Activated CD4-positive, alpha-beta T cell treated with anti-CD3 and anti-CD28 coated beads, Interleukin-2, amount 10 ng/mL, durations not matched to agents 7 days and 5 days (primary cell): ENCODE results near the gene ZNF443. TPM values are rescaled to one million over a fixed set of nuclear protein-coding genes. Genes with fewer than 3 reads are reported as not detected.
"Not testable (repeated sequence)": the region's sequence is repeated elsewhere in the genome, so short reads cannot be mapped to it uniquely, and the experiment has no call there.

ENCODE experiments used
- CTCF ChIA-PET: fragments of 350-600 bp; sonication (Branson Sonifier 250); formaldehyde crosslinking; loops from one replicate; lab custom pipeline; 2021; ENCODE audit warnings: antibody characterized with exemption; lab: Charles Lee
- POLR2A ChIA-PET: fragments of 350-600 bp; sonication (Branson Sonifier 250); formaldehyde crosslinking; loops from one replicate; lab custom pipeline; 2021; ENCODE audit warnings: antibody characterized with exemption; lab: Charles Lee
- DNase-seq: peaks from one replicate; pipeline ENCODE4 v3.0.0-alpha.2; 2020
- H3K27ac Mint-ChIP-seq: one replicate; pipeline ENCODE4 v1.8.0; 2021; ENCODE audit warnings: mild to moderate bottlenecking, moderate library complexity, mixed read lengths
- H3K27me3 Mint-ChIP-seq: one replicate; pipeline ENCODE4 v1.8.0; 2021; ENCODE audit warnings: mixed read lengths
- H3K36me3 Mint-ChIP-seq: one replicate; pipeline ENCODE4 v1.8.0; 2021; ENCODE audit warnings: low read depth, mixed read lengths
- H3K4me1 Mint-ChIP-seq: one replicate; pipeline ENCODE4 v1.8.0; 2021; ENCODE audit warnings: mixed read lengths
- H3K4me3 Mint-ChIP-seq: one replicate; pipeline ENCODE4 v1.8.0; 2021; ENCODE audit warnings: mild to moderate bottlenecking, moderate library complexity, mixed read lengths
- H3K9me3 Mint-ChIP-seq: one replicate; pipeline ENCODE4 v1.8.0; 2021; ENCODE audit warnings: mixed read lengths
- total RNA-seq, 2 experiments: library from RNA; stranded (reverse); gene quantifications; one replicate each; pipeline ENCODE4 v1.2.3, GENCODE V29; 2021

ZNF443 gene
- total RNA-seq, 2 experiments from 2014 or later, result 5.8 to 6.4 TPM

- Mint-ChIP-seq H3K4me3 (peak overlapping the region; percentile 89), H3K9me3 (peaks cover 33% of the 10 kb centered on the region), H3K36me3 (peaks cover 29% of the 10 kb centered on the region), H3K4me1 (peaks cover 13% of the 10 kb centered on the region), H3K27ac (peak overlapping the region; percentile 72)
- H3K27me3 Mint-ChIP-seq, DNase-seq, POLR2A ChIA-PET: not testable (repeated sequence)
- CTCF ChIA-PET, result interaction anchor here (0.7 kb wide), 1 partner anchor 26 kb away, joined by 3 read pairs; no protein-coding TSS in a partner anchor
Measured at GRCh38 chr19:12399901-12400632, 40.8 kb downstream of the ZNF443 start.

GRCh38 chr19:12391148-12391547 is 49.7 kb downstream of the ZNF443 start:
- DNase-seq, CTCF ChIA-PET, H3K27me3 Mint-ChIP-seq, H3K4me1 Mint-ChIP-seq, H3K4me3 Mint-ChIP-seq, POLR2A ChIA-PET, H3K27ac Mint-ChIP-seq: not testable (repeated sequence)
- Mint-ChIP-seq H3K36me3 (peaks cover 73% of the 10 kb centered on the region), H3K9me3 (peaks cover 62% of the 10 kb centered on the region)

GRCh38 chr19:12386365-12386764 is 54.5 kb downstream of the ZNF443 start:
- CTCF ChIA-PET, H3K27ac Mint-ChIP-seq, H3K27me3 Mint-ChIP-seq, H3K4me1 Mint-ChIP-seq, H3K4me3 Mint-ChIP-seq, POLR2A ChIA-PET, DNase-seq: not testable (repeated sequence)
- peaks cover 38% of the 10 kb centered on the region for H3K36me3 Mint-ChIP-seq
- peaks cover 48% of the 10 kb centered on the region for H3K9me3 Mint-ChIP-seq

GRCh38 chr19:12380444-12380737 is 60.4 kb downstream of the ZNF443 start:
- Mint-ChIP-seq H3K36me3 (peaks cover 21% of the 10 kb centered on the region), H3K4me3 (no peak overlapping the region), H3K9me3 (peaks cover 55% of the 10 kb centered on the region), H3K4me1 (no peaks in the 10 kb centered on the region), H3K27ac (no peak overlapping the region), H3K27me3 (no peaks in the 10 kb centered on the region)
- CTCF ChIA-PET, result no interaction called here
- POLR2A ChIA-PET, result no interaction called here
- no peak for DNase-seq

GRCh38 chr19:12379732-12380443 is 60.9 kb downstream of the ZNF443 start:
- peaks cover 54% of the 10 kb centered on the region for H3K9me3 Mint-ChIP-seq
- DNase-seq, result no peak
- H3K27me3 Mint-ChIP-seq, result no peaks in the 10 kb centered on the region
- no peak overlapping the region for H3K4me3 Mint-ChIP-seq
- no peak overlapping the region for H3K27ac Mint-ChIP-seq
- no peaks in the 10 kb centered on the region for H3K4me1 Mint-ChIP-seq
- ChIA-PET CTCF (interaction anchor here (0.6 kb wide), 1 partner anchor 691 kb away, joined by 4 read pairs; no protein-coding TSS in a partner anchor), POLR2A (no interaction called here)
- peaks cover 21% of the 10 kb centered on the region for H3K36me3 Mint-ChIP-seq

Other genes starting within 250 kb of the ZNF443 start
- gene ZNF44, start 146.1 kb downstream of the ZNF443 start, total RNA-seq, result 10 to 100 TPM; 15.5 to 15.7 TPM
- gene ZNF563, start 107.4 kb downstream of the ZNF443 start, total RNA-seq, result 1 to 10 TPM; 3.8 to 3.9 TPM
- 1 to 10 TPM in 1 of 2 experiments, under 1 TPM in 1; 0.50 to 1.2 TPM for gene ZNF442, start 75.3 kb downstream of the ZNF443 start, total RNA-seq
- gene ZNF799, start 39.8 kb downstream of the ZNF443 start, total RNA-seq, result 1 to 10 TPM; 4.7 to 5.4 TPM
- 1 to 10 TPM; 2.2 to 2.4 TPM for gene ZNF709, start 43.8 kb upstream of the ZNF443 start, total RNA-seq
- gene ZNF564, start 110.5 kb upstream of the ZNF443 start, total RNA-seq, result 10 to 100 TPM; 11.1 to 12.1 TPM
- 10 to 100 TPM; 15.1 to 15.8 TPM for gene ZNF490, start 169.8 kb upstream of the ZNF443 start, total RNA-seq
- gene ZNF791, start 169.9 kb upstream of the ZNF443 start, total RNA-seq, result 10 to 100 TPM; 31.3 to 37.3 TPM
- 100 to 1,000 TPM; 130 to 143 TPM for gene MAN2B1, start 225.7 kb upstream of the ZNF443 start, total RNA-seq
- 10 to 100 TPM; 14.4 to 19.6 TPM for gene WDR83, start 225.8 kb upstream of the ZNF443 start, total RNA-seq
- gene DHPS, start 240.9 kb upstream of the ZNF443 start, total RNA-seq, result 100 to 1,000 TPM in 1 of 2 experiments, 10 to 100 TPM in 1; 89.9 to 102 TPM
- gene GNG14, start 247.0 kb upstream of the ZNF443 start, total RNA-seq, result not detected